RWPE2 (cell line): ENCODE measurements around the gene RSPO1.

Experiments used
- ATAC-seq: fragments of 200-7000 bp; cut with Tn5 transposase; 3 replicates; pipeline ENCODE4 v1.9.1; 2021; ENCODE audit warnings: low read depth
- DNase-seq: peaks from one replicate; pipeline ENCODE4 v3.0.0-alpha.2; 2020; ENCODE audit warnings: low spot score
- H3K27ac ChIP-seq: fragments of 450-650 bp; 2 replicates; pipeline ENCODE4 v1.5.1; 2017; ENCODE audit warnings: mild to moderate bottlenecking; ENCODE audit not compliant: poor library complexity, severe bottlenecking
- H3K27me3 ChIP-seq: fragments of 250-450 bp; sonication (Bioruptor Pico); 2 replicates; pipeline ENCODE4 v1.5.1; 2021; ENCODE audit warnings: mild to moderate bottlenecking, moderate library complexity; ENCODE audit not compliant: insufficient read depth, poor library complexity, severe bottlenecking
- H3K36me3 ChIP-seq: fragments of 250-450 bp; sonication (Bioruptor Pico); 2 replicates; pipeline ENCODE4 v1.5.1; 2020; ENCODE audit warnings: low read depth, mild to moderate bottlenecking, moderate library complexity
- H3K4me1 ChIP-seq: fragments of 250-450 bp; sonication (Bioruptor Pico); 2 replicates; pipeline ENCODE4 v1.5.1; 2021; ENCODE audit warnings: mild to moderate bottlenecking, moderate library complexity; ENCODE audit not compliant: insufficient read depth, poor library complexity, severe bottlenecking
- H3K4me3 ChIP-seq: fragments of 250-450 bp; sonication (Bioruptor Pico); 2 replicates; pipeline ENCODE4 v1.5.1; 2021; ENCODE audit warnings: mild to moderate bottlenecking, moderate library complexity; ENCODE audit not compliant: severe bottlenecking
- H3K9me3 ChIP-seq: fragments of 250-450 bp; sonication (Bioruptor Pico); 2 replicates; pipeline ENCODE4 v1.5.1; 2021; ENCODE audit warnings: mild to moderate bottlenecking, moderate library complexity; ENCODE audit not compliant: severe bottlenecking
- CTCF ChIP-seq: fragments of 450-650 bp; IDR thresholded peaks from one replicate; pipeline ENCODE4 v1.5.1; 2017; ENCODE audit warnings: mild to moderate bottlenecking, moderate library complexity; ENCODE audit not compliant: poor library complexity, severe bottlenecking

The RSPO1 gene

GRCh38 chr1:37671261-37671660, 36.6 kb upstream of the RSPO1 start:
- H3K36me3 ChIP-seq = no peaks in the 10 kb centered on the region
- H3K4me3 ChIP-seq = no peak overlapping the region
- no peaks in the 10 kb centered on the region for H3K4me1 ChIP-seq
- no peak for DNase-seq
- TF ChIP-seq CTCF = no peak
- peaks cover 10% of the 10 kb centered on the region for H3K27me3 ChIP-seq
- ATAC-seq = no peak
- H3K9me3 ChIP-seq = no peaks in the 10 kb centered on the region
- no peak overlapping the region for H3K27ac ChIP-seq

GRCh38 chr1:37670133-37670532, 35.4 kb upstream of the RSPO1 start:
- no peak overlapping the region for H3K4me3 ChIP-seq
- no peak overlapping the region for H3K27ac ChIP-seq
- no peak for TF ChIP-seq CTCF
- DNase-seq (no peak), ATAC-seq (no peak)
- H3K27me3 ChIP-seq = peaks cover 10% of the 10 kb centered on the region
- no peaks in the 10 kb centered on the region for H3K9me3 ChIP-seq
- H3K4me1 ChIP-seq = no peaks in the 10 kb centered on the region
- no peaks in the 10 kb centered on the region for H3K36me3 ChIP-seq

- H3K4me1 ChIP-seq = no peaks in the 10 kb centered on the region
- no peak overlapping the region for H3K27ac ChIP-seq
- no peak for DNase-seq
- TF ChIP-seq CTCF = no peak
- peaks cover 4% of the 10 kb centered on the region for H3K27me3 ChIP-seq
- no peak for ATAC-seq
- no peaks in the 10 kb centered on the region for H3K9me3 ChIP-seq
- no peaks in the 10 kb centered on the region for H3K36me3 ChIP-seq
- no peak overlapping the region for H3K4me3 ChIP-seq
Observed at GRCh38 chr1:37667023-37667671, 32.5 kb upstream of the RSPO1 start.

- no peak for TF ChIP-seq CTCF
- Histone ChIP-seq H3K4me1 (no peaks in the 10 kb centered on the region), H3K27me3 (no peaks in the 10 kb centered on the region), H3K27ac (no peak overlapping the region), H3K36me3 (no peaks in the 10 kb centered on the region), H3K9me3 (no peaks in the 10 kb centered on the region), H3K4me3 (no peak overlapping the region)
- DNase-seq (no peak), ATAC-seq (no peak)
Observed at GRCh38 chr1:37666241-37666867, 31.7 kb upstream of the RSPO1 start.

GRCh38 chr1:37663426-37664000, 28.8 kb upstream of the RSPO1 start:
- DNase-seq = no peak
- no peaks in the 10 kb centered on the region for H3K9me3 ChIP-seq
- no peaks in the 10 kb centered on the region for H3K36me3 ChIP-seq
- H3K27me3 ChIP-seq = no peaks in the 10 kb centered on the region
- TF ChIP-seq CTCF = no peak
- no peak overlapping the region for H3K4me3 ChIP-seq
- ATAC-seq = no peak
- H3K27ac ChIP-seq = no peak overlapping the region
- H3K4me1 ChIP-seq = no peaks in the 10 kb centered on the region
